GM12878 (cell line): Measurements from ENCODE around the gene ITFG1. TPM values are rescaled to one million over a fixed set of nuclear protein-coding genes. Genes with fewer than 3 reads are reported as not detected.

Experiments used
- ATAC-seq: fragments of 200-7000 bp; cut with Tn5 transposase; 3 replicates; pipeline ENCODE4 v1.9.1; 2020; ENCODE audit warnings: mild to moderate bottlenecking, moderate library complexity
- BruUV-seq: library from RNA; stranded (reverse); fragments of 400-500 nt; replicated peaks from 2 replicates; lab custom pipeline; 2021; lab: Mats Ljungman, UMichigan
- CTCF ChIA-PET: fragments of 300-600 bp; sonication (Branson Sonifier 250); formaldehyde crosslinking; extraction: SDS; loops from one replicate; lab custom pipeline; 2021; ENCODE audit warnings: inconsistent platforms; lab: Yijun Ruan, JAX
- POLR2A ChIA-PET: fragments of 350-600 bp; formaldehyde crosslinking; extraction: SDS; loops from one replicate; lab custom pipeline; 2021; ENCODE audit warnings: inconsistent platforms; lab: Charles Lee
- RAD21 ChIA-PET: fragments of 300-600 bp; sonication (Branson Sonifier 250); formaldehyde crosslinking; loops from one replicate; lab custom pipeline; 2023; ENCODE audit warnings: antibody characterized with exemption; ENCODE audit not compliant: unreplicated experiment; lab: Charles Lee
- SMC1A ChIA-PET: fragments of 300-600 bp; sonication (Branson Sonifier 250); formaldehyde crosslinking; loops from one replicate; lab custom pipeline; 2023; ENCODE audit not compliant: unreplicated experiment, uncharacterized antibody; lab: Charles Lee
- DNase-seq: peaks from one replicate; pipeline ENCODE4 v3.0.0-alpha.2; 2011; ENCODE audit warnings: low read depth, low spot score
- FAIRE-seq: peaks from 3 replicates; lab custom pipeline; 2011; peaks lifted over from hg19 to GRCh38; lab: Jason Lieb, UNC
- H2AFZ ChIP-seq: 2 replicates; pipeline ENCODE4 v1.6.0; 2011; ENCODE audit warnings: low read depth, low read length, control low read depth; ENCODE audit not compliant: control insufficient read depth
- H3K27ac ChIP-seq: 2 replicates; pipeline ENCODE4 v1.5.1; 2011; ENCODE audit warnings: control low read depth; ENCODE audit not compliant: control insufficient read depth, insufficient read depth
- H3K27me3 ChIP-seq, 2 experiments: replicated peaks in 1 of 2; 2 replicates each; pipeline versions ENCODE4 v1.6.0 to v1.6.1; 2011; ENCODE audit warnings: low read length in 1 of 2; ENCODE audit not compliant: control insufficient read depth in 2 of 2, insufficient read depth in 2 of 2
- H3K36me3 ChIP-seq, 2 experiments: 2 replicates each; pipeline ENCODE4 v1.5.1; 2011; ENCODE audit warnings: low read length in 1 of 2; ENCODE audit not compliant: control insufficient read depth in 2 of 2, insufficient read depth in 2 of 2
- H3K4me1 ChIP-seq: 2 replicates; pipeline ENCODE4 v1.6.1; 2011; ENCODE audit warnings: mild to moderate bottlenecking, low read length, moderate library complexity, mixed read lengths; ENCODE audit not compliant: control insufficient read depth, insufficient read depth
- H3K4me2 ChIP-seq: 2 replicates; pipeline ENCODE4 v1.6.0; 2011; ENCODE audit warnings: control low read depth; ENCODE audit not compliant: control insufficient read depth, insufficient read depth
- H3K4me3 ChIP-seq: fragments of 200-600 bp; sonication (generic); 2 replicates; pipeline ENCODE4 v1.5.1; 2016
- H3K79me2 ChIP-seq: 2 replicates; pipeline ENCODE4 v1.6.0; 2011; ENCODE audit warnings: low read length; ENCODE audit not compliant: control insufficient read depth, insufficient read depth
- H3K9ac ChIP-seq: 2 replicates; pipeline ENCODE4 v1.8.0; 2011; ENCODE audit warnings: low read length, control low read depth, mixed read lengths; ENCODE audit not compliant: control insufficient read depth, insufficient read depth
- H3K9me3 ChIP-seq: replicated peaks from 3 replicates; pipeline ENCODE4 v1.5.1; 2011; ENCODE audit warnings: mild to moderate bottlenecking, low read length; ENCODE audit not compliant: control insufficient read depth, insufficient read depth
- H4K20me1 ChIP-seq: 2 replicates; pipeline ENCODE4 v1.6.0; 2011; ENCODE audit not compliant: control insufficient read depth, insufficient read depth
- EED ChIP-seq: sonication (generic); IDR thresholded peaks from 2 replicates; pipeline ENCODE4 v1.6.1; 2016; ENCODE audit warnings: antibody characterized with exemption, low read depth
- WGBS: methylation state at CpG from one replicate; pipeline ENCODE4 v1.1.6; 2016; ENCODE audit warnings: low lambda C conversion rate; ENCODE audit not compliant: insufficient replicate concordance, insufficient coverage; ENCODE audit errors: missing lambda C conversion rate; 5-methylcytosine and 5-hydroxymethylcytosine counted together
- in situ Hi-C: fragments of 300-500 bp; cut with MboI; formaldehyde crosslinking; loops from 9 replicates; pipeline ENCODE4 v1.14.3; 2018; ENCODE audit warnings: mixed read lengths
- intact Hi-C: fragments of 100-400 bp; cut with micrococcal nuclease; formaldehyde crosslinking; loops from one replicate; pipeline ENCODE4 v1.14.2; 2022; ENCODE audit not compliant: unreplicated experiment
- polyA plus RNA-seq, 11 experiments: library from polyadenylated mRNA; depleted of rRNA in 4 of 11; unstranded in 6 of 11; stranded (reverse) in 5 of 11; fragments of >200 nt; fragmentation: Nextera tagmentation in 4 of 11; fragmentation: Illumina TruSeq in 1 of 11; extraction: Ambion mirVana in 4 of 11; extraction: Trizol in 1 of 11; gene quantifications; 1 replicate in 1 of 11; 2 replicates in 10 of 11; pipeline versions ENCODE4 v1.2.1 to v1.2.3, GENCODE V29; 2011 to 2016; ENCODE audit warnings: inconsistent platforms in 2 of 11, missing spikeins in 2 of 11, low read depth in 1 of 11
- total RNA-seq, 4 experiments: library from RNA; depleted of rRNA in 3 of 4; stranded (reverse); fragments of >200 nt in 3 of 4; fragmentation: Illumina TruSeq in 1 of 4; extraction: Trizol in 1 of 4; gene quantifications; 2 replicates each; pipeline versions ENCODE4 v1.2.1 to v1.2.3, GENCODE V29; 2013 to 2021
- TF ChIP-seq, protein P1 (sequence below), 3 experiments: IDR thresholded peaks in 2 of 3; conservative IDR thresholded peaks in 1 of 3; 2 replicates each; pipeline ENCODE4 v1.5.1; 2011; ENCODE audit warnings: low read depth in 3 of 3, low read length in 3 of 3, mild to moderate bottlenecking in 3 of 3, control low read depth in 2 of 3, moderate library complexity in 2 of 3, inconsistent platforms in 1 of 3, mixed read lengths in 1 of 3; ENCODE audit not compliant: control insufficient read depth in 2 of 3, insufficient read depth in 1 of 3; ENCODE audit errors: extremely low read depth in 1 of 3

ITFG1 gene
- total and polyA plus RNA-seq, 10 of the 15 experiments (the other 5 are each of a cell fraction or from before 2014, with no cell fraction given), result 9.3 to 56.3 (median 28.6) TPM

DNA sequence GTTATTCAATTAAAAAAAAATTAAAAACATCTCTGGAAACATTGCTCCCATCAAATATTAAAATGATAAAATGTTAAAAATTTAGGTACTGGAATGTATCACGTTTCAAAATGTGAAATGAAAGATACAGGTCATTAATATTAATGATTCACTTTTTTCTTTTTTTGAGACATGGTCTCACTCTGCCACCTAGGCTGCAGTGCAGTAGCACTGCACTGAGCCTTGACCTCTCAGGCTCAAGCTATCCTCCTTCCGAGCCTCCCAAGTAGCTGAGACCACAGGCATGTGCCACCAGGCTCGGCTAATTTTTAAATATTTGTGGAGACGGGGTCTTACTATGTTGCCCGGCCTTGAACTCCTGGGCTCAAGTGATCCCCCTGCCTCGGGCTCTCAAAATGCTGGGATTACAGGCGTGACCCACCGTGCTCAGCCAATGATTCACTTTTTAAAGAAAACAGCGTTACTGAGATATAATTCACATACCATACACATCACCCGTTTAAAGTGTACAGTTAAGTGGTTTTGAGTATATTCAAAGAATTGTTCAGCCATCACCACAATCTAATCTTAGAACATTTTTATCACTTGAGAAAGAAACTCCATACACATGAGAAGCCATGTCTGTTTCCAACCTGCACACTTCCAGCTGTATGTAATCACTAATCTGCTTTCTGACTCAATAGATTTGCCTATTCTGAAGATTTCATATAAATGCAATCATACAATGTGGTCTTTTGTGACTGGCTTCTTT is 298.0 kb downstream of the ITFG1 start:
- Histone ChIP-seq H3K9me3 (no peaks in the 10 kb centered on the region), H3K27ac (no peak overlapping the region), H2AFZ (no peak overlapping the region), H3K4me1 (no peaks in the 10 kb centered on the region), H4K20me1 (no peaks in the 10 kb centered on the region), H3K4me3 (no peak overlapping the region), H3K79me2 (no peaks in the 10 kb centered on the region), H3K36me3 (no peaks in the 10 kb centered on the region; a peak in 1 of 4 replicates), H3K27me3 (no peaks in the 10 kb centered on the region), H3K9ac (no peak overlapping the region), H3K4me2 (no peak overlapping the region)
- DNase-seq (no peak), ATAC-seq (no peak), FAIRE-seq (no peak)
- in situ Hi-C loops (no loop called here), intact Hi-C loops (no loop called here)
- 90% methylated on average over 10 of the region's 10 CpGs for WGBS
- ChIA-PET CTCF (interaction anchor here (0.6 to 7.2 kb wide), 4 partner anchors 14 to 619 kb away, joined by 3 to 49 read pairs (median 3); partner anchors contain the start of gene NETO2), SMC1A (interaction anchor here (0.7 to 1.6 kb wide), 3 partner anchors 15 to 89 kb away, joined by 3 read pairs; no protein-coding TSS in a partner anchor), RAD21 (interaction anchor here (1.9 kb wide), 1 partner anchor 125 kb away, joined by 7 read pairs; no protein-coding TSS in a partner anchor), POLR2A (no interaction called here)
- no TSS peak for BruUV-seq
- no peak for TF ChIP-seq EED
- TF ChIP-seq, protein P1, sequence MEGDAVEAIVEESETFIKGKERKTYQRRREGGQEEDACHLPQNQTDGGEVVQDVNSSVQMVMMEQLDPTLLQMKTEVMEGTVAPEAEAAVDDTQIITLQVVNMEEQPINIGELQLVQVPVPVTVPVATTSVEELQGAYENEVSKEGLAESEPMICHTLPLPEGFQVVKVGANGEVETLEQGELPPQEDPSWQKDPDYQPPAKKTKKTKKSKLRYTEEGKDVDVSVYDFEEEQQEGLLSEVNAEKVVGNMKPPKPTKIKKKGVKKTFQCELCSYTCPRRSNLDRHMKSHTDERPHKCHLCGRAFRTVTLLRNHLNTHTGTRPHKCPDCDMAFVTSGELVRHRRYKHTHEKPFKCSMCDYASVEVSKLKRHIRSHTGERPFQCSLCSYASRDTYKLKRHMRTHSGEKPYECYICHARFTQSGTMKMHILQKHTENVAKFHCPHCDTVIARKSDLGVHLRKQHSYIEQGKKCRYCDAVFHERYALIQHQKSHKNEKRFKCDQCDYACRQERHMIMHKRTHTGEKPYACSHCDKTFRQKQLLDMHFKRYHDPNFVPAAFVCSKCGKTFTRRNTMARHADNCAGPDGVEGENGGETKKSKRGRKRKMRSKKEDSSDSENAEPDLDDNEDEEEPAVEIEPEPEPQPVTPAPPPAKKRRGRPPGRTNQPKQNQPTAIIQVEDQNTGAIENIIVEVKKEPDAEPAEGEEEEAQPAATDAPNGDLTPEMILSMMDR (IDR thresholded peaks at IDR 0.05 in 2 of 3, conservative IDR thresholded peaks at IDR 0.05 in 1 of 3; ENCODE audit: control insufficient read depth in 2 of 3, extremely low read depth in 1 of 3, insufficient read depth in 1 of 3, low read depth in 3 of 3, low read length in 3 of 3), result peak in 1 of 3 experiments; percentile 17; a peak in 1 of 6 replicates
